OCI-LY7 (cell line): ENCODE measurements around the gene HTRA1. TPM values are rescaled to one million over a fixed set of nuclear protein-coding genes. Genes with fewer than 3 reads are reported as not detected.

Experiments used
- BruUV-seq: library from RNA; stranded (reverse); fragments of 400-500 nt; replicated peaks from 2 replicates; lab custom pipeline; 2021; lab: Mats Ljungman, UMichigan
- CTCF ChIA-PET: fragments of 300-600 bp; sonication (Branson Sonifier 250); formaldehyde crosslinking; loops from one replicate; lab custom pipeline; 2022; ENCODE audit warnings: antibody characterized with exemption; ENCODE audit not compliant: unreplicated experiment; lab: Charles Lee
- POLR2A ChIA-PET: fragments of 300-600 bp; sonication (Branson Sonifier 250); formaldehyde crosslinking; loops from one replicate; lab custom pipeline; 2022; ENCODE audit warnings: antibody characterized with exemption; lab: Charles Lee
- DNase-seq: peaks from one replicate; pipeline ENCODE4 v3.0.0-alpha.2; 2015; ENCODE audit warnings: low spot score
- H2AFZ ChIP-seq: fragments of 200-600 bp; sonication (generic), shearing (Covaris generic); 2 replicates; pipeline ENCODE4 v1.6.1; 2014; ENCODE audit warnings: mild to moderate bottlenecking, antibody characterized with exemption, low read length, moderate library complexity
- H3K27ac ChIP-seq: fragments of 200-600 bp; sonication (generic); 2 replicates; pipeline ENCODE4 v1.5.1; 2014; ENCODE audit warnings: mixed run types, low read depth, mild to moderate bottlenecking, moderate library complexity, low read length, inconsistent platforms; ENCODE audit not compliant: poor library complexity, severe bottlenecking
- H3K36me3 ChIP-seq: fragments of 200-600 bp; sonication (generic); 2 replicates; pipeline ENCODE4 v1.6.1; 2014; ENCODE audit warnings: mild to moderate bottlenecking, antibody characterized with exemption, low read length, moderate library complexity, mixed read lengths; ENCODE audit not compliant: insufficient read depth
- H3K4me1 ChIP-seq: fragments of 200-600 bp; sonication (generic); 2 replicates; pipeline ENCODE4 v1.5.1; 2014; ENCODE audit warnings: mild to moderate bottlenecking, low read length; ENCODE audit not compliant: insufficient read depth, poor library complexity, severe bottlenecking
- H3K4me2 ChIP-seq: fragments of 200-600 bp; sonication (generic); 2 replicates; pipeline ENCODE4 v1.6.1; 2014; ENCODE audit warnings: mild to moderate bottlenecking, low read length
- H3K4me3 ChIP-seq: fragments of 200-600 bp; sonication (generic); 2 replicates; pipeline ENCODE4 v1.5.1; 2014; ENCODE audit warnings: mild to moderate bottlenecking, low read depth, low read length; ENCODE audit not compliant: poor library complexity, severe bottlenecking
- H3K79me2 ChIP-seq: fragments of 200-600 bp; sonication (generic); 2 replicates; pipeline ENCODE4 v1.6.1; 2016; ENCODE audit warnings: low read depth, mild to moderate bottlenecking, low read length, moderate library complexity, mixed read lengths; ENCODE audit not compliant: insufficient read depth
- H3K9me2 ChIP-seq: fragments of 200-600 bp; sonication (generic); 2 replicates; pipeline ENCODE4 v1.6.1; 2016; ENCODE audit warnings: mild to moderate bottlenecking, low read length, mixed read lengths; ENCODE audit not compliant: insufficient read depth
- H3K9me3 ChIP-seq: fragments of 200-600 bp; sonication (generic); 2 replicates; pipeline ENCODE4 v1.6.1; 2014; ENCODE audit warnings: mild to moderate bottlenecking, mixed run types, low read length, mixed read lengths
- H4K20me1 ChIP-seq: fragments of 200-600 bp; sonication (generic); 2 replicates; pipeline ENCODE4 v1.6.1; 2014; ENCODE audit warnings: mild to moderate bottlenecking, antibody characterized with exemption, low read length, moderate library complexity, mixed read lengths; ENCODE audit not compliant: insufficient read depth
- CTCF ChIP-seq: fragments of 200-600 bp; sonication (generic); conservative IDR thresholded peaks from 2 replicates; pipeline ENCODE4 v1.5.1; 2014; ENCODE audit warnings: mild to moderate bottlenecking, antibody characterized with exemption, low read length, moderate library complexity, mixed read lengths
- EZH2phosphoT487 ChIP-seq: fragments of 200-600 bp; sonication (generic); IDR thresholded peaks from 2 replicates; pipeline ENCODE4 v1.6.1; 2018; ENCODE audit warnings: low read depth, borderline replicate concordance, mild to moderate bottlenecking, mixed run types, antibody characterized with exemption, low read length, moderate library complexity, mixed read lengths
- intact Hi-C: fragments of 100-400 bp; cut with micrococcal nuclease; formaldehyde crosslinking; loops from one replicate; pipeline ENCODE4 v1.10.0; 2022; ENCODE audit not compliant: unreplicated experiment
- total RNA-seq, 2 experiments: library from RNA; depleted of rRNA in 1 of 2; stranded (reverse); fragments of >200 nt in 1 of 2; shearing (Covaris generic) in 1 of 2; gene quantifications; 2 replicates each; pipeline ENCODE4 v1.2.3, GENCODE V29; 2014 to 2022

Gene HTRA1
- total RNA-seq, 2 experiments from 2014 or later, result not detected

- H3K4me3 ChIP-seq, result no peak overlapping the region
- POLR2A ChIA-PET, result interaction anchor here (0.6 kb wide), 1 partner anchor 1178 kb away, joined by 3 read pairs; no protein-coding TSS in a partner anchor
- no peak overlapping the region for H3K4me2 ChIP-seq
- BruUV-seq, result no TSS peak
- no peaks in the 10 kb centered on the region for H3K9me2 ChIP-seq
- CTCF ChIA-PET, result no interaction called here
- H3K9me3 ChIP-seq, result no peaks in the 10 kb centered on the region
- intact Hi-C loops, result no loop called here
- DNase-seq, result no peak
- H3K27ac ChIP-seq, result no peak overlapping the region
- no peaks in the 10 kb centered on the region for H3K79me2 ChIP-seq
- no peaks in the 10 kb centered on the region for H3K36me3 ChIP-seq
- H2AFZ ChIP-seq, result no peak overlapping the region
- H4K20me1 ChIP-seq, result no peaks in the 10 kb centered on the region
- no peaks in the 10 kb centered on the region for H3K4me1 ChIP-seq
- TF ChIP-seq EZH2phosphoT487, result no peak
- no peak for TF ChIP-seq CTCF
Observed at GRCh38 chr10:122499012-122499411, 37.7 kb downstream of the HTRA1 start.

GRCh38 chr10:122499491-122499941, 38.2 kb downstream of the HTRA1 start:
- DNase-seq, result no peak
- Histone ChIP-seq H3K4me1 (no peaks in the 10 kb centered on the region), H3K79me2 (no peaks in the 10 kb centered on the region), H3K9me2 (no peaks in the 10 kb centered on the region), H3K27ac (no peak overlapping the region), H2AFZ (no peak overlapping the region), H4K20me1 (no peaks in the 10 kb centered on the region), H3K4me3 (no peak overlapping the region), H3K9me3 (no peaks in the 10 kb centered on the region), H3K4me2 (no peak overlapping the region), H3K36me3 (no peaks in the 10 kb centered on the region)
- TF ChIP-seq EZH2phosphoT487, result no peak
- TF ChIP-seq CTCF, result no peak
- POLR2A ChIA-PET, result interaction anchor here (0.6 kb wide), 1 partner anchor 33 kb away, joined by 3 read pairs; no protein-coding TSS in a partner anchor
- BruUV-seq, result no TSS peak
- intact Hi-C loops, result no loop called here
- CTCF ChIA-PET, result no interaction called here

GRCh38 chr10:122500194-122500593, 38.8 kb downstream of the HTRA1 start:
- no peaks in the 10 kb centered on the region for H3K4me1 ChIP-seq
- no TSS peak for BruUV-seq

More at GRCh38 chr10:122500194-122500593, 38.8 kb downstream of the HTRA1 start:
- Histone ChIP-seq H3K9me2 (no peaks in the 10 kb centered on the region), H3K27ac (no peak overlapping the region), H3K4me2 (no peak overlapping the region), H3K4me3 (no peak overlapping the region), H3K9me3 (no peaks in the 10 kb centered on the region), H3K36me3 (no peaks in the 10 kb centered on the region), H2AFZ (no peak overlapping the region), H3K79me2 (no peaks in the 10 kb centered on the region), H4K20me1 (no peaks in the 10 kb centered on the region)
- TF ChIP-seq EZH2phosphoT487, result no peak
- no peak for TF ChIP-seq CTCF
- ChIA-PET CTCF (no interaction called here), POLR2A (interaction anchor here (0.6 kb wide), 1 partner anchor 33 kb away, joined by 3 read pairs; no protein-coding TSS in a partner anchor)
- intact Hi-C loops, result no loop called here
- no peak for DNase-seq
